Motor neuron (in vitro differentiated cells): ENCODE data around the gene EPB41. TPM values are rescaled to one million over a fixed set of nuclear protein-coding genes. Genes with fewer than 3 reads are reported as not detected.
A peak's percentile ranks its signal among the peaks of the same experiment; 100 is the strongest.

Experiments
- ATAC-seq, 8 experiments: fragments of 200-7000 bp; cut with Tn5 transposase; replicated peaks in 6 of 8; 2 replicates each; pipeline ENCODE4 v1.8.0; 2021; ENCODE audit warnings: mild to moderate bottlenecking in 8 of 8, moderate library complexity in 8 of 8
- H3K27ac ChIP-seq, 2 donors: fragments of 250-450 bp; sonication (Bioruptor Pico); 2 replicates each; pipeline ENCODE4 v1.9.0; 2021; ENCODE audit warnings: antibody characterized with exemption in 2 of 2, mild to moderate bottlenecking in 2 of 2, moderate library complexity in 1 of 2
- H3K4me1 ChIP-seq, 2 donors: fragments of 250-450 bp; sonication (Bioruptor Pico); replicated peaks in 1 of 2; 2 replicates each; pipeline ENCODE4 v1.6.1; 2021; ENCODE audit warnings: antibody characterized with exemption in 2 of 2, mild to moderate bottlenecking in 2 of 2, moderate library complexity in 1 of 2
- H3K4me3 ChIP-seq, 5 donors: fragments of 250-450 bp; sonication (Bioruptor Pico); 2 replicates each; pipeline ENCODE4 v1.9.0; 2021; ENCODE audit warnings: antibody characterized with exemption in 5 of 5, mild to moderate bottlenecking in 5 of 5, moderate library complexity in 4 of 5
- WGBS, 10 experiments: fragments of 450-650 bp; shearing (Covaris generic); methylation state at CpG; one replicate each; pipeline ENCODE4 v1.0.0; 2022; 5-methylcytosine and 5-hydroxymethylcytosine counted together
- in situ Hi-C, 9 experiments: fragments of 400-800 bp; cut with MboI; loops; one replicate each; pipeline ENCODE4 v1.15.0; 2021; ENCODE audit warnings: low sequenced_read_pairs in 9 of 9, low pct_unique_long_range_greater_than_20kb in 2 of 9; ENCODE audit not compliant: unreplicated experiment in 9 of 9
- total RNA-seq, 8 experiments: library from RNA; unstranded; fragments of 300-600 nt; gene quantifications; 2 replicates each; pipeline versions ENCODE4 v1.2.3 to v1.2.4, GENCODE V29; 2022

EPB41 gene
- total RNA-seq, 8 experiments from 2014 or later: 8.1 to 205 (median 61.7) TPM

DNA sequence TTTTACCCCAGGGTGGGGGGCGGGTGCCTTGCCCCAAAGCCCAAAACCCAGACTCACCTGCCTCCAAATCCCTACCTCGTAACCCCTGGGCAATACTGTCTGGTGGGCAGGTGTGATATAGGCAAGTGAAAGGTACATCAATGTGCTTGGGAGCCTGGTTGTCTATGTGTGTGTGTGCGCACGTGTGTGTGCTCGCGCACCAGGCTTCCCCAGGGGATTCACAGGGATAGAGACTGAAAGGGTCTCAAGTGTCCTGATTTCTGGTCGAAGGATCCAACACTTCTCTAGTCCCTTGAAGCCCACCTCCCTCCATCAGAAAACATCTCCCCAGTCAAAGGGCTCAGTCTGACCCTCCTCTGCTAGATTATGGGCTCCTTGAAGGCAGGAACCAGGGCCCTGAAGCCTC lies 28.9 kb upstream of the EPB41 start:
- peaks cover 19 to 24% of the 10 kb centered on the region in 2 donors for H3K4me1 ChIP-seq
- peak overlapping the region in 1 of 2 donors; percentile 52 for H3K27ac ChIP-seq
- WGBS, 10 experiments: 58 to 100% (median 83%) methylated on average over 1 to 7 of the region's 7 CpGs; no CpG with 5 or more reads in 5 of the 10 experiments
- ATAC-seq: no peak
- in situ Hi-C loops: loop anchor here (10.0 to 25.0 kb wide), 6 partner anchors 149 to 1827 kb away; partner anchors contain the start of genes SRSF4 (in 6 of the 9) and MATN1 (in 1 of the 9)
- H3K4me3 ChIP-seq: no peak overlapping the region

DNA sequence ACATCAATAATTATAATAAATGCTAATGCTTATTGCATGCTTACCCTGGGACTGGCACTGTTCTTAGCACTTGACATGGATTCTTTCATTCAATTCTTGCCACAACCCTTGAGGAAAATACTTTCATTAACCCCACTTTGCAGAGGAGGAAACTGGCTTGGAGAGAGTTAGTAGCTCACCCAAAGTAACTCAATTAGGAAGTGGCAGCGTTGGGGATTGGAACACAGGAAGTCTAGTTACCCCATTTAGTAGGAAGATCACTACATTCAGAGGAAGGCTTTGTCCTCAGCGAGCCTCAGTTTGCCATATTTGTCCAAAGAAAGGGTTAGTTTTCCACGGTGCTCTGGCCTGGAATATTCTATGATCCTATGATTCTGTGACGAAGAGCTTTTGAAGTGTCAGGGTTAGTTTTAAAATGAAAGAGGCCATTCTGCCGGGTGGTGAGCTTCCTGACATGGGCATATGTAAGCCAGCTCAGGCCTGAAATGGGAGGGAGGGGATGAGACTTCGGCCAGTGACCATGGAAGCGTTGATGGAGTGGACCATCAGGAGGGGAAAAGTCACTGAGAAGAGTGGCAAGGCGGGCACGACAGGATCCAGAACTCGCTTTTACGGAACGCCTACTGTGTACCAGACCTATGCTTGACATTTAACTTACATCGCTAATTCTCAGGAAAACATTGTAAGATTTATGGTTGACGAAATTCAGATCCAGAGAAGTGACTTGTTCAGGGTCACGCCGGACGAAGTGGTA lies 28.2 kb upstream of the EPB41 start:
- peak overlapping the region in 4 of 5 donors; percentile 78 to 97 (median 93) for H3K4me3 ChIP-seq
- peaks cover 19 to 24% of the 10 kb centered on the region in 2 donors for H3K4me1 ChIP-seq
- in situ Hi-C loops: loop anchor here (10.0 to 25.0 kb wide), 6 partner anchors 149 to 1826 kb away; partner anchors contain the start of genes SRSF4 (in 6 of the 9) and MATN1 (in 1 of the 9)
- ATAC-seq: no peak
- no peak overlapping the region for H3K27ac ChIP-seq
- 35 to 80% (median 50%) methylated on average over 2 to 13 of the region's 17 CpGs; no CpG with 5 or more reads in 1 of the 10 experiments for WGBS, 10 experiments

DNA sequence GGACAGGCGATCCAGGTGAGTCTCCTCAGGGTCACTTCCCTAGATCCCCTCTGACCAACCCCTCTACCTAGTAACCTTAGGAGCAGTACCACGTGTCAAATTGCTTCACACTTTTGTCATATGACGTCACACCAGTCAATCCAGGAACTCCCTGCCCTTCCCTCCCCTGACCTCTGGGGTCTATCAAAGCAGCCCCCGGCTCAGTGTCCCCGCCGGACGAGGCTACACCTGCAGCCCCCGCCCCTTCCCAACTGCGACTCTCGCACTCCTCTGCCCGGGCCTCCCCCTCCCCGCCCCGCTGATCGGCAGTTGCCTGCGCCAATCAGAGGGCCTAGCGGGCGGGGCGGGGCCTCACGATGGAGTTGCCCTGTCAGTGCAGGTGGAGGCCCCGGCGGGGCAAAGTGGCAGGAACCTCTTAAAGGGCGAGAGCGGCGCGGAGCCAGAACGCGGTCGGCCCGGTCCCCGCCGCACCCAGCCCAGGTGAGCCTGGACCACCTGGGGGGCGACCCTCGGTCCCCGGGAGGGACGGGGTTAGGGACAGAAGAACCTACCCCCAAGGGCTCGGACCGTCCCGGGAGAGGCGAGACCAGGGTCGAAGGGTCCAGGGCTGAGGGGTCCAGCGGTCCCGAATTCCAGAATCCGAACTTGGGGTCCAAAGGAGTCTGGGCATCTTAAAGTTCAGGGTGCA lies 27.5 kb upstream of the EPB41 start:
- Histone ChIP-seq H3K4me3 (peak overlapping the region; percentile 73 to 97 (median 92)), H3K4me1 (peaks cover 19 to 24% of the 10 kb centered on the region in 2 donors), H3K27ac (no peak overlapping the region)
- in situ Hi-C loops: loop anchor here (10.0 to 25.0 kb wide), 6 partner anchors 148 to 1825 kb away; partner anchors contain the start of genes SRSF4 (in 6 of the 9) and MATN1 (in 1 of the 9)
- 0 to 80% (median 20%) methylated on average over 1 to 6 of the region's 43 CpGs; no CpG with 5 or more reads in 5 of the 10 experiments for WGBS, 10 experiments
- peak; percentile 53 to 81 (median 65) for ATAC-seq

DNA sequence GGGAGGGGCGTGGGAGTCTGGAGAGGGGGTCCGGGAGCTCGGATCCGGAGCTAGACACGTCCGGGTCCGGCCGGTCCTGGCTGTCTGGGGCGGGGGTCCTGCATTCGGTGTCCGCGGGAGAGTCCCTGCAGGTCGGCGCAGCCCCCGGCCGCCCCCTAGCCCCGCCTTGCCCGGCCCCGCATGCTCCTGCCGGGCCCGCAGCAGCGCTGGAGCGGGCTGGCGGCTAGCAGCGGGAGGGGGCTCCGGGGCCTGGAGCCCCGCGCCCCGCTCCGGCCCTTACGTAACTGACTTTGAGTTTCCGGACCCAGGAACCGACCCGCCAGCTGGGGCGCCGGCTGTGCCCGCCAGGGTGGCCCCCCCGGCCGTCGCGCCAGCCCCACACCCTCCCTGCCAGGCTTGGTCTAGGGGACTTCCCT lies 26.9 kb upstream of the EPB41 start:
- Histone ChIP-seq H3K4me3 (peak overlapping the region; percentile 73 to 97 (median 92)), H3K27ac (no peak overlapping the region), H3K4me1 (peaks cover 19 to 24% of the 10 kb centered on the region in 2 donors)
- in situ Hi-C loops: loop anchor here (10.0 to 25.0 kb wide), 6 partner anchors 147 to 1825 kb away; partner anchors contain the start of genes SRSF4 (in 6 of the 9) and MATN1 (in 1 of the 9)
- 3% methylated on average over 11 of the region's 41 CpGs; no CpG with 5 or more reads in 9 of the 10 experiments for WGBS, 10 experiments
- peak; percentile 2 to 41 (median 30) for ATAC-seq

DNA sequence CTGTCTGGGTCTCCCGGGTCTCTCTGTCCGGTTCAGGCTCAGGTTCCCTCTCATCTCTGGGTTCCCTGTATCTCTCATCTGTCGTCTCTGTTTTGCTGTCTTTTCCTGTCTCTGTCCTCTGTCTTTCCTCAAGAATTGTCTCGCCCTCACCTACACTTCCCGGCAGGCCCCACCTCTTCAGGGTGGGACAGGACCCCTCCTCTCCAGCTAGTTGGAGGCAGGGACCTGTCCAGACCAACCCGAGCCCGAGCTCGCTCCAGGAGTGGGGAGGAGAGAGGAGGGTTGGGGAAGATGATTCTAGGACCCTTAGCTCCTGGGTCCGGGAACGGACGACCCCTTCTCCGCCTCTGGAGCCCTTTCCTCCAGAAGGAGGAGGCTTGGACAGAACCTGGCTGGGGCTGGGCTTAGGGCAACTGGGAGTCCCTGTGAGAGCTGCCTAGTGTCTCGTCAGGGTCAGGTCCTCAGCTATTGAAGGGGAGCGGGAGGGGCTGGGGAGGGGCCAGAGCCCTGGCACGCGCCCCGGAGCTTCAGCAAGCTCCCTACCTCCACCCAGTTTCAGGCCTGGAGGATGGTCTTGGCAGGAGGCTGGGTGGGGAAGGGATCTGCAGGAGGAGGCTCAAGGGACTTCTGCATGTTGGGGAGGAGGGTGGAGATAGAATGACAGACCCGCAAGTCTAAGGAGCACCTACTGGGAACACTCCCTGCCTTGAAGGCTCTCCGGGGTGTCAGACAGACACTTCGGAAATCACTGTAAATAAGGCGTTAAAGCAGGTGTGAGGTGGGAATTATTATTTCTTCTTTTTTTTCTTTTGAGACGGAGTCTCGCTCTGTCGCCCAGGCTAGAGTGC lies 26.3 kb upstream of the EPB41 start:
- ATAC-seq: peak; percentile 8 to 49 (median 14)
- 0 to 67% (median 36%) methylated on average over 1 to 20 of the region's 24 CpGs; no CpG with 5 or more reads in 5 of the 10 experiments for WGBS, 10 experiments

DNA sequence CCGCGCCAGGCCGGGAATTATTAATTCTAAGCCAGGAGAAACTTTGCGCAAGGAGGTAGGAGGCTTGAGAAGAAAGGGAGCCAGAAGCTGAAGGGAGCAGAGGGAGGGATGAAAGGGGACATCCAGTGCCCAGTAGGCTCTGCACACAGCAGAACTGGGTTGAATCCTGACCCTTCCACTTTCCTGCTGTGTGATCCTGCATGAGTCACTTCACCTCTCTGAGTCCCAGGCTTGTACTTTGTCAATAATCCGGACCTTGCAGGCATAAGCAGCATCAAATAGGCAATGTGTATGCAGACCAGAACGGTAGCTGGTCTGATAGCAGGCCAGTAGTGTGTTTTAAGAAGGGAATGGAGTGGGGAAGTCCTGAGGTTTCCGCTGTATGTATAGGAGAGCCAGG lies 25.5 kb upstream of the EPB41 start:
- WGBS, 10 experiments: 55 to 100% (median 90%) methylated on average over 1 to 7 of the region's 7 CpGs; no CpG with 5 or more reads in 1 of the 10 experiments

More for the DNA sequence above, 26.3 kb upstream of the EPB41 start:
- peak overlapping the region; percentile 73 to 97 (median 92) for H3K4me3 ChIP-seq
- no peak overlapping the region for H3K27ac ChIP-seq
- H3K4me1 ChIP-seq: peaks cover 19 to 24% of the 10 kb centered on the region in 2 donors
- in situ Hi-C loops: loop anchor here (10.0 to 25.0 kb wide), 6 partner anchors 147 to 1824 kb away; partner anchors contain the start of genes SRSF4 (in 6 of the 9) and MATN1 (in 1 of the 9)

DNA sequence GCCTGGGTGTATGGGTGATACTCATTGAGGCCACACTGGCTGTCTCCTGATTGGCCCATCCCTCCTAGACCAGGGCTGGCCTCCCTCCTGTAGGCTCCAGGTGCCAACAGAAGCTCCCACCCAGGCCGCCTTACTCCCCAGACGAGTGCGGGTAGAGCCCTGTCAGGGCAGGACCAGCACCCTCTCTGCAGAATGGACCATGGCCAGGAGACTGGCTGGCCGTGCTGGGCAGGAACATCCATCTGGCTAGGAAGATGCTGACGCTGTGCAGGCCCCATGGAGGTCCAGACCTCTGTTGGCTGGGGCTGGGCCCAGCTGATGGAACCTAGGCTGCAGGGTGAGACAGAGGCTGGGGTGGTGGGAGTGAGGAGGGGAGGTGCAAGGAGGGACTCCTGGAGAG lies 25.0 kb upstream of the EPB41 start:
- peaks cover 10 to 16% of the 10 kb centered on the region in 2 donors for H3K4me1 ChIP-seq
- in situ Hi-C loops: loop anchor here (10.0 to 25.0 kb wide), 6 partner anchors 145 to 1823 kb away; partner anchors contain the start of genes SRSF4 (in 6 of the 9) and MATN1 (in 1 of the 9)
- 81 to 100% (median 100%) methylated on average over 1 to 4 of the region's 5 CpGs; no CpG with 5 or more reads in 7 of the 10 experiments for WGBS, 10 experiments
- no peak for ATAC-seq
- H3K4me3 ChIP-seq: no peak overlapping the region
- no peak overlapping the region for H3K27ac ChIP-seq

More for the DNA sequence above, 25.5 kb upstream of the EPB41 start:
- no peak for ATAC-seq
- Histone ChIP-seq H3K27ac (no peak overlapping the region), H3K4me3 (no peak overlapping the region), H3K4me1 (peaks cover 15 to 20% of the 10 kb centered on the region in 2 donors)
- in situ Hi-C loops: loop anchor here (10.0 to 25.0 kb wide), 6 partner anchors 146 to 1823 kb away; partner anchors contain the start of genes SRSF4 (in 6 of the 9) and MATN1 (in 1 of the 9)

DNA sequence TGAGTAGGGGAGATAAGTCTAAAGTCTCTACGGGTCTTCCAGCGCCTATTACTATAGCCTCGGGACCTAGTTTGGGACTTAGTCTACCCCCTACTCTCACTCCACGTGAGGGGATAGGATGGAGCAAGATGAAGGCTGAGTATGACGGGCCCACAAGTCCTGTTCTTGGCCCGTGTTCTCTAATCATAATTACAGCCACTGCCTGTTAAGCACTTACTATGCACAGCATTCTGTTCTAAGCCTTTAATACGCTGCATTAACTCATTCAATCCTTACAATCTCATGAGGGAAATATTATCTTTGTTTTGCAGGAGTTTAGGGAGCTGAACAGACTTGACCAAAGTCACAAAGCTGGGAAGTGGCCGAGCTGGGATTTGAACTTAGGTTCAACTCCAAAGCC lies 23.9 kb upstream of the EPB41 start:
- peaks cover 4 to 5% of the 10 kb centered on the region in 2 donors for H3K4me1 ChIP-seq
- WGBS, 10 experiments: 75 to 92% (median 82%) methylated on average over 1 to 8 of the region's 8 CpGs; no CpG with 5 or more reads in 1 of the 10 experiments
- H3K27ac ChIP-seq: no peak overlapping the region
- no peak for ATAC-seq
- in situ Hi-C loops: loop anchor here (25.0 kb wide), 4 partner anchors 147 to 1822 kb away; partner anchors contain the start of genes SRSF4 (in 6 of the 9) and MATN1 (in 1 of the 9)
- no peak overlapping the region for H3K4me3 ChIP-seq

DNA sequence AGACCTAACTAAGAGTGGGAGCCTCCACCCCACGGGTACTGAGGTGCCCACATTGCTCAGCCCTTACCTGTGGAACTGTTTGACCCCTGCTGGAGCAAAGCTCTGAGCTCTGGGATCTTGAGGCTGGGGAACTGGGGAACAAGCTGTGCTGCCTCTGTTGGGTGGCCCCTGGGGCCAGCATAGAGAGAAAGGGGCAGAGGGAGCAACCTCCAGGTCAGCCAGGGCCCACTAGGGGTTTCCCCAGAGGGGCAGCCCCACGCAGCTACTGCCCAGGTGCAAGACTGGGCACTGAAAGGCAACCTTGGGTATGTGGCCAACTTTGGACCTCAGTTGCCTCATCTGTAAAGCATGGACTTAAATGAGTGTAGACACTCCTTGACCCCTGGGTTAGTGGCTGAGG lies 23.5 kb upstream of the EPB41 start:
- Histone ChIP-seq H3K4me3 (no peak overlapping the region), H3K27ac (no peak overlapping the region), H3K4me1 (peaks cover 3 to 4% of the 10 kb centered on the region in 2 donors)
- 47 to 85% (median 80%) methylated on average over 1 to 2 of the region's 2 CpGs; no CpG with 5 or more reads in 5 of the 10 experiments for WGBS, 10 experiments
- no peak for ATAC-seq
- in situ Hi-C loops: loop anchor here (25.0 kb wide), 4 partner anchors 146 to 1821 kb away; partner anchors contain the start of genes SRSF4 (in 6 of the 9) and MATN1 (in 1 of the 9)

DNA sequence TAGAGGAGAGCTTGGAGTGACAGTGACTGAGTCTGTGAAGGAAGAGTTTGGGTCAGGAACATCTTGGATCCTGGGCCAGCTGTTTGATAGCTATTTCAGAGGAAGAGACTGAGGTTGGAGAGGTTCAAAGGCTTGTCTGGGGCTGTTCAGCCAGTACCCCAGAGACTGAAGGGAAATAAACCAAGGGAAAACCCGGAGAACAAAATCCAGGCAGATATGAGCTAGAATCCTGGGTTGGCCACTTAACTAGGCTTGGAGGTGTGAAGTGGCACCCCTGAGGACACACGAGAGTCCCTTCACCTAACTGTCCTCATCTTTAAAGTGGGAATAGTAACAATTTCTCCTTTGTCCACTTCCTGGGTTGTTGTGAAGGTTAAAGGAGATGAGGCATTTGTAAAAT lies 23.1 kb upstream of the EPB41 start:
- H3K4me3 ChIP-seq: no peak overlapping the region
- 43 to 100% (median 79%) methylated on average over 1 to 2 of the region's 2 CpGs; no CpG with 5 or more reads in 4 of the 10 experiments for WGBS, 10 experiments
- no peak overlapping the region for H3K27ac ChIP-seq
- in situ Hi-C loops: loop anchor here (25.0 kb wide), 4 partner anchors 146 to 1821 kb away; partner anchors contain the start of genes SRSF4 (in 6 of the 9) and MATN1 (in 1 of the 9)
- ATAC-seq: no peak
- peaks cover 3 to 4% of the 10 kb centered on the region in 2 donors for H3K4me1 ChIP-seq

DNA sequence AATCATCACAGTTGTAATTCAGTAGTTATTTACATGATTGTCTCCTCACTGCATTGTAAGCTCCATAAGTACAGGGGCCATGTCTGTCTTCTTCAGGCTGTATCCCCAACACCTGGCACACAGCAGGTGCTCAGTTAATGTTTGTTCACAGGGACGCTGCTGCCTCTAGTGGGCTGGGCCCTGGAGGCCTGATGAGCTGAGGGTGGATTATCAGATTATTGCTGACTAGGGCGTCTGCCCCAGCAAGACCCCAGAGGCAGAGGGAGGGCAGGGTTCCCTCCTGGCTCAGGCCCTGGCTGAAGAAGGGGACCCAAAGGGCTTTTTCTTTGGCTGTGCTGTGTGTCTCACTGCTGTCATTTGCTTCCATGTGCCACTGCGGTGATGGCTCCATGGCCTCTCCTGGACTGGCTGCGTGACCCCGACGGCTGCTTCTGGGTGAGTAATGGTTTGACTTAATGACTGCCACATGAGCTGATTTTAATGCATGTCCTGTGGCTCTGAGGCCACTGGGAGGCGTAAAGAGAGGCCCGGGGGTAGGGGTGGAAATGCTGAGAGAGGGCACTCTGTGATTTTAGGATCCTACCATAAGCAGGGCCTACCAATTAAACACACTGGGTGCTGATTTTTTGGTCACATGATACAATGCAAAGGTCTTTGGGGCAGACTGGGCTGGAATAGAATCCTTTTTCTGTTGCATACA lies 20.8 kb upstream of the EPB41 start:
- in situ Hi-C loops: loop anchor here (25.0 kb wide), 4 partner anchors 144 to 1819 kb away; partner anchors contain the start of genes SRSF4 (in 6 of the 9) and MATN1 (in 1 of the 9)
- WGBS, 10 experiments: 17 to 49% (median 37%) methylated on average over 2 to 7 of the region's 8 CpGs; no CpG with 5 or more reads in 3 of the 10 experiments
- H3K27ac ChIP-seq: no peak overlapping the region
- no peak overlapping the region for H3K4me3 ChIP-seq
- no peaks in the 10 kb centered on the region for H3K4me1 ChIP-seq
- peak; percentile 51 to 88 (median 75) for ATAC-seq
